Neutrophil (primary cell): ENCODE results near the gene CAMK4.
"Not testable (repeated sequence)": the region's sequence is repeated elsewhere in the genome, so short reads cannot be mapped to it uniquely, and the experiment has no call there.

Source experiments
- H3K27ac ChIP-seq: fragments of 200-600 bp; sonication (generic); 2 replicates; pipeline ENCODE4 v1.5.1; 2016; ENCODE audit warnings: mild to moderate bottlenecking, moderate library complexity
- H3K27me3 ChIP-seq: fragments of 200-600 bp; sonication (generic); 2 replicates; pipeline ENCODE4 v1.6.0; 2016; ENCODE audit warnings: mild to moderate bottlenecking
- H3K36me3 ChIP-seq: fragments of 200-600 bp; sonication (generic); 2 replicates; pipeline ENCODE4 v1.5.1; 2017
- H3K4me1 ChIP-seq, 2 experiments: fragments of 200-600 bp in 1 of 2; sonication (generic) in 1 of 2; 1 replicate in 1 of 2; 2 replicates in 1 of 2; pipeline versions ENCODE4 v1.5.1 to v1.6.1; 2013 to 2016; ENCODE audit warnings: low read depth in 1 of 2, low read length in 1 of 2, mild to moderate bottlenecking in 1 of 2, moderate library complexity in 1 of 2; ENCODE audit not compliant: control insufficient read depth in 1 of 2, insufficient read depth in 1 of 2
- H3K4me3 ChIP-seq, 2 experiments: fragments of 200-600 bp in 1 of 2; sonication (generic) in 1 of 2; 1 replicate in 1 of 2; 2 replicates in 1 of 2; pipeline ENCODE4 v1.5.1; 2013 to 2016; ENCODE audit warnings: low read depth in 1 of 2, low read length in 1 of 2, mild to moderate bottlenecking in 1 of 2, moderate library complexity in 1 of 2
- H3K9me3 ChIP-seq: fragments of 200-600 bp; sonication (generic); 2 replicates; pipeline ENCODE4 v1.5.1; 2016
- CTCF ChIP-seq: fragments of 200-600 bp; sonication (generic); IDR thresholded peaks from 2 replicates; pipeline ENCODE4 v1.5.1; 2016; ENCODE audit warnings: antibody characterized with exemption

Gene CAMK4

GRCh38 chr5:111347021-111347420 is 122.8 kb downstream of the CAMK4 start:
- no peaks in the 10 kb centered on the region for H3K4me1 ChIP-seq
- H3K27me3 ChIP-seq = no peaks in the 10 kb centered on the region
- H3K4me3 ChIP-seq = no peak overlapping the region
- no peak for TF ChIP-seq CTCF
- H3K9me3 ChIP-seq = no peaks in the 10 kb centered on the region
- H3K27ac ChIP-seq = no peak overlapping the region
- H3K36me3 ChIP-seq = no peaks in the 10 kb centered on the region

GRCh38 chr5:111348661-111349329 is 124.6 kb downstream of the CAMK4 start:
- no peak overlapping the region for H3K27ac ChIP-seq
- H3K36me3 ChIP-seq = no peaks in the 10 kb centered on the region
- TF ChIP-seq CTCF = no peak

GRCh38 chr5:111349429-111349828 is 125.2 kb downstream of the CAMK4 start:
- Histone ChIP-seq H3K4me3 (no peak overlapping the region), H3K36me3 (no peaks in the 10 kb centered on the region)
- no peak for TF ChIP-seq CTCF

More at GRCh38 chr5:111348661-111349329, 124.6 kb downstream of the CAMK4 start:
- Histone ChIP-seq H3K27me3 (no peaks in the 10 kb centered on the region), H3K9me3 (no peaks in the 10 kb centered on the region), H3K4me1 (no peaks in the 10 kb centered on the region), H3K4me3 (no peak overlapping the region)

GRCh38 chr5:111353035-111353434 is 128.9 kb downstream of the CAMK4 start:
- Histone ChIP-seq H3K27ac (no peak overlapping the region), H3K4me1 (no peaks in the 10 kb centered on the region), H3K36me3 (no peaks in the 10 kb centered on the region), H3K4me3 (no peak overlapping the region), H3K9me3 (no peaks in the 10 kb centered on the region), H3K27me3 (no peaks in the 10 kb centered on the region)
- no peak for TF ChIP-seq CTCF

More at GRCh38 chr5:111349429-111349828, 125.2 kb downstream of the CAMK4 start:
- no peak overlapping the region for H3K27ac ChIP-seq
- no peaks in the 10 kb centered on the region for H3K4me1 ChIP-seq
- no peaks in the 10 kb centered on the region for H3K27me3 ChIP-seq
- H3K9me3 ChIP-seq = no peaks in the 10 kb centered on the region

- H3K27ac ChIP-seq, H3K9me3 ChIP-seq, H3K4me1 ChIP-seq, H3K27me3 ChIP-seq, H3K4me3 ChIP-seq, H3K36me3 ChIP-seq: not testable (repeated sequence)
Measured at GRCh38 chr5:111358726-111359125, 134.5 kb downstream of the CAMK4 start.

- TF ChIP-seq CTCF = no peak
Measured at GRCh38 chr5:111360173-111360572, 136.0 kb downstream of the CAMK4 start.

More at GRCh38 chr5:111360173-111360572, 136.0 kb downstream of the CAMK4 start:
- Histone ChIP-seq H3K9me3 (no peaks in the 10 kb centered on the region), H3K4me1 (no peaks in the 10 kb centered on the region), H3K27me3 (no peaks in the 10 kb centered on the region), H3K27ac (no peak overlapping the region), H3K4me3 (no peak overlapping the region), H3K36me3 (no peaks in the 10 kb centered on the region)
